GM18873 (cell line): ENCODE results near the gene CHST10.
"Not testable (repeated sequence)": the region's sequence is repeated elsewhere in the genome, so short reads cannot be mapped to it uniquely, and the experiment has no call there.

Source experiments
- ATAC-seq: cut with Tn5 transposase; IDR thresholded peaks from one replicate; pipeline ENCODE4 v1.9.1; 2021; ENCODE audit warnings: mild to moderate bottlenecking, moderate library complexity, moderate number of reproducible peaks; ENCODE audit not compliant: unreplicated experiment, low FRiP score

Gene CHST10

GRCh38 chr2:100395532-100396350 lies 21.7 kb downstream of the CHST10 start:
- no peak for ATAC-seq

GRCh38 chr2:100394111-100394641 lies 23.3 kb downstream of the CHST10 start:
- peak; percentile 24 for ATAC-seq

DNA sequence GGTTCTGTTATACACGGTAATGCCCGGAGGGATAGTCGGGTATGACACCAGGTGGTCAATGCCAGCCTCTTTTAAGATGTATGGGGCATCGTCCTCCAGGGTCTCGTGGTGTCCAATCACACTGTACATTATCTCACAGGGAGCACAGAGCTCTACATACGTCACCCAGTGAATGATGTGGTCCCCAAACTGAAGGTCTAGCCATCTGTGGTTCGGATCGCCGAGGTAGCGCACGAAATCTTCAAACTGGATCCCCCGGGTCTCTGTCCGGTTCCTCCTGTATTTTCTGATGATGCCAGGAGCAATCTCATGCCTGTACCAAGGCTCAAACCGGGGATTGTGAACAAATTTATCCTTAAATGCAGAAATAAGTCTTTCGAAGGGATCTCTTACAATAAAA lies 24.1 kb downstream of the CHST10 start:
- ATAC-seq = no peak

- ATAC-seq = no peak
Measured at GRCh38 chr2:100392715-100393114, 24.8 kb downstream of the CHST10 start.

DNA sequence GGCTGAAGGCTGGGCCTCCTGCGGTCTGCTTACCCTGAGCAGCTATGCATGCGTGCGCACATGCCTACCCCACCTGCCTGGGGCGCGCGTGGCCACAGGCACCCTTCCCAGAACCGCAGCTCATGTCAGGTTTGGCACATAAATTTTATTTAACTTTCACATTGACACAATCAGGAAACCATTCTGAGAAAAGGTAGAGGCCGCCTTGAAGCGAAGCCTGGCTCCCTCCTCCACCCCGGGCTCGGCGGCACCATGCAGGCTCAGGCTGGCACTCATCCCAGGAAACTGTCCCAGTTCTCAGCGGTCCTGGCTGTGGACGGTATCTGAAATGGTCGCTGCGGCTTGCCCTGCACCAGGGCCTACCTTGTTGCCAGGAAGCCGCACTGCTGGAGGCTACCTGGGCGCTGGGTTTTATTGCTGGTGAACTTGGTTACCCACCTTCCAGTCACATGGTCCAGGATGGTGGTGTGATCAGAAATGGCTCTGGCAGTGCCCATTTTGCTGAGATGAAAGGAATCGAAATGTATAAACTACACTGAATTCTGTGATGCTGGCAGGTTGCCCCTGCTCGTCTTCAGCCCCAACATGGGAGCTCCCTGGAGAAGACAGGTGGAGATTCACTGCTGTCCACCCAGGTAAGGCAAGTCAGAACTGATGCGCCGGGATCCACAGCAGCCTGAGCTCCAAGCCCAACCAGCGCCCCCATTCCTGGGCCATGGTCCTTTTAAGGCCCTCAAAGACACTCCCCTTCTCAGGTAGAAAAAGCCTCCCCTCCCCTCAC lies 25.5 kb downstream of the CHST10 start:
- ATAC-seq = no peak

GRCh38 chr2:100390001-100390940 lies 27.2 kb downstream of the CHST10 start:
- ATAC-seq = no peak

DNA sequence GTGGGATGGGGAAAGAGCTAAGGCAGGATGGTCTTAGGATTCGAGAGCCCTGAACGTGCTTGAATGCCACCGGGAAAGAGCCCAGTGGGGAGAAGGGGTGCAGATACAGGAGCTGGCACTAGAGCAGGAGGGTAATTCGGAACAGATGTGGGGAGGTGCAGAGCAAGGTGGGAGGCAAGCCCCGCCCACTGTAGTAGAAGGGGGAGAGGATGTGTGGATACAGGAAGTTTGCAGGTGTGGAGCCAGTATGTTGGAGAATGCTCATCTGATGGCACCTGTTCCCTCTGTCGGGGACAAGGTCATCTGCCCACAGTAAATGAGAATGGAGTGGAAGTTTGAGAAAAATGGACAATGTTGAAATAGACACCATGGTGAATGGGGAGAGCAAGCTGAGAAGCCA lies 28.8 kb downstream of the CHST10 start:
- ATAC-seq = no peak

DNA sequence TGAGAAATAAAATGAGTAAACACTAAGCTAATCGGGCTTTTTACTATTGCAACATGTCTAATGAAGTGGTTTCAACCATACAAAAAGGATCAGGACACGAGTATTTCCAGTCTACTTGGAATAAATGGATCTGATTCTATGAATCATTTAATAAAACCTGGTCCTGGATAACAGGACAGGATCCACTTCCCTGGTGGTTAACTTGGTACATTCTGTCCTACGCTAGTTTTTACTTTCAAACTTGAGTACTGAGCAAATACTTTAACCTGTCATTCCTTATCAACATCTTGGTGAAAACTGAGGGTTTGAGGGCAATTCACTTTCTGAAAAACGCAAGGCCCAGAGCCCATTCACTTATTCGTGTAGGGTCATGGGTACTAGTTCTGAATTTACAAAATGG lies 33.5 kb downstream of the CHST10 start:
- no peak for ATAC-seq

DNA sequence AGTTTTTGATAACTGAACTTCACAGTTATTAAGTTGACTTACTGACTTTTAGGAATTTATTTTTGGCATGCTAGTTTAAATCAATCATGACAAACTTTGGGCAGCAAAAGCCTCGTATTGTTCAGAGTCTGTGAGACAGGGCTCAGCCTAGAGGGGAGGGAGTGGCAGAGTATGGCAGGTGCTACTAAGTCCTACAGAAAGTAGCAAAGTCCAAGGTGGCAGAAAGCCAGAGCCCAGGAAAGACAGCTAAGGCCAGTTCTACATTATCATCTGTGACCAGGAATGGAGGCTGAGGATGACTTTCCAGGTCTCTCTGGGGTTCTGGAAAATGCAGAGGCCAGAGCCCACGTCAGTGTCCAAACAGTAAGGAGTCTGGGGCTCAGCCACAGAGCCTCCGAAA lies 34.2 kb downstream of the CHST10 start:
- ATAC-seq = no peak

DNA sequence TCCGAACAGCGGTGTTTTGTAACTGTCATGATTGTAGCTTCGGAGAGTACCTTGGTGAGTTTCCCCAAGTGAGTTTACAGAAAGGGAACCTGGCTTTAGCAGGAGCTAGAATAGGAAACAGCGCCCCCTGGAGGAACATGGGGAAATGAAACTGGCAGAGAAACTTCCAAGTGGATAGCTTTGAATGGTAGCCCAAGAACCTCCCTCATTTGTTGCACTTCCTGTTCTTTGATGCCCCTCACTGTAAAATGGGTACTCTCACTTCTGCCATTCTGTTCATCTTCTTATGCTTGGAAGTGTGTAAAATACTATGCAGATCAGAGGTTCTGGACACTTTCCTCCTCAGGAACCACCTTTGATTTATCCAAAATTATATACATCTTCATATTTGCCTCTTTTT lies 36.2 kb downstream of the CHST10 start:
- ATAC-seq = no peak

DNA sequence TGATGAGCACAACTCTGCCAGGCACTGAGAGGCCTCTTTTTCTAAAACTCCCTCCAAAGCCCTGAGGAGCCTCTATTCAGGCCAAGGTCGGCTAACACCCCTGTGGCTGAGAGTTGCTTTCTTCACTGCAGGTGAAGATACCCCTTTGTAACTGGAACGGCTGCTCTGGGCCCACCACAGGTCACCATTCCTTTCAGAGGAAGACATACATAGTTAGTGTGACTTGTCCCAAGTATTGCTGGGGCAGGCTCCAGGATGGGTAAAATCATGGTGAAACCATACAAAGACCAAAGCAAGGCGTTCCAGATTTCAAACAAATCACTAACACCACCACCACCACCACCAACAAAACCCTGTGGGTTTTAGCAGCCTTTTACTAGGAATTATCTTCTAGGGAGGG lies 36.8 kb downstream of the CHST10 start:
- no peak for ATAC-seq

GRCh38 chr2:100376836-100377235 lies 40.6 kb downstream of the CHST10 start:
- ATAC-seq = no peak

DNA sequence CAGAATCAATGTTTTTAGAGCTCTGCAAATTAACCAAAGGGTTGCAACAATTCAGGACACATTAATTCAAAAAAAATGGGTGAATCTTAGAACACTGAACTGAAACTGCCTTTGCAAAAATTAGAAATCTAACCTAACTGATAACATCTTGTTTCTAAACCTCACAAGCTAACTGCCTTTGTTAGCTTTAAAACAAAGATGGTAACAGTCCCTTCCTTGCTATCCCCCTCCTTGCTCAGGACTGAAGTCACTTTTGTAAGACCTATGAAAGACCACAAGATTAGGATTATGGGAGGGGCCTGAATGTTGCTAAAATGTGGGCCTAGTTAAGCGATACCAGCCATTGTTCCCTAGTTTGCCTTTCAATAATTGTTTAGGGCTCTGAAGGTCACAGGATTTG lies 50.3 kb downstream of the CHST10 start:
- ATAC-seq = no peak

DNA sequence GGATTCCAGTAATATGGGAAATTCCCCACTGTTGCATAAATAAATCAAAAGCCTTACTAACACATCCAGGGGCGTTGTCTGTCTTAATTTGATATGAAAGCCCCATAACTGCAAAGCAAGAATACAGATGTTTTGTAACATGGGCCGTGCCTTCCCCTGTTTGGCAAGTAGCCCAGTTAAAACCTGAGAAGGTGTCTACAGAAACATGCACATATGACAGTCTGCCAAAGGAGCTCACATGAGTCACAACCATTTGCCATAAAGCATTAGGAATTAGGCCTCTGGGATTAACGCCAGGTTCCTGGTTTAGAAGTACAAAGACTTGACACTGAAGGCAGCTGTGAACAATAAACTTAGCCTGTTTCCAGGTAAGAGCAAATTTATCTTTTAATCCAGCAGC lies 52.0 kb downstream of the CHST10 start:
- ATAC-seq = no peak

DNA sequence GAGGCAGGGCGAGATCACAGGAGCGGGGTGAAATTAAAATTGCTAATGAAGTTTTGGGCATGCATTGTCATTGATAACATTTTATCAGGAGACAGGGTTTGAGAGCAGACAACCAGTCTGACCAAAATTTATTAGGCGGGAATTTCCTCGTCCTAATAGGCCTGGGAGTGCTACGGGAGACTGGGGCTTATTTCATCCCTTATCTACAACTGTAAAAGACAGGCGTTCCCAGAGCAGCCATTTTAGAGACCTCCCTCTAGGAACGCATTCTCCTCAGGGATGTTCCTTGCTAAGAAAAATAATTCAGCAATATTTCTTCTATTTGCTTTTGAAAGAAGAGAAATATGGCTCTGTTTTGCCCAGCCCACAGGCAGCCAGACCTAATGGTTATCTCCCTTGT lies 55.2 kb downstream of the CHST10 start:
- not testable (repeated sequence) for ATAC-seq

DNA sequence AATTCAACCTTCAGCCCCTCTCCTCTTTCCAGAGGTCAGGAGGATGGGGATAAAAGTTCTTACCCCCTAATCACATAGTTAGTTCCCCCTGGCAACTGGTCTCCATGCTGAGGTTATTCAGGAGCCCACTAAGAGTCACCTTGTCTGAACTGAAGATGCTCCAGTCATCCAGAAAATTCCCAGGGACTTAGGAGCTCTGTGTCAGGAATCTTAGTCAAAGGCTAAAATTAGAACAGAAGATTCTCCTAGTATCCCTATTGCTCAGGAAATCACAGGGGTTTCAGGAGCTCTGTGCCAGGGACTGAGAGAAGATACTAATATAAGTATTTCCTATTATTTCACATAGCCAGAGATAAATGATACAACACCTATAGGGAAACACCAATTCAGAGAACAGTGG lies 57.9 kb downstream of the CHST10 start:
- ATAC-seq = no peak

- no peak for ATAC-seq
Measured at GRCh38 chr2:100358554-100358953, 58.9 kb downstream of the CHST10 start.

DNA sequence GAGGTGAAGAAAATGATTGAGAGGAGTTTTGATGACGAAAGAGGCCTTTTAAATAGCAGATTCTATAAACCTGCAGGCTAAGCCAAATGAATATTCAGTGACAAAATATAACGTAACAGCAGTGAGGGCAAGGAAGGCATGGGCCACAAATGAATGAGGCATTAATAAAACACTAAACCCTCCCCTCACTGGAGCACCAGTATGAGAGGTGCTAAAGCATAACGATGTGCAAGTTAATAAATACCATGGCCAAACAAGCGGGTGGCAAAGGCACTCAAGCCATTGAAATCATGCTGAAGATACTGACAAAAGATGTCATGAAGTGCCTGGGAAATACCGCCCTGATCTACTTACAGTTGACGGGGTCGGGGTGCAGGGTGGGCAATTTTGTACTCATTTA lies 64.9 kb downstream of the CHST10 start:
- no peak for ATAC-seq

- ATAC-seq = no peak
Measured at GRCh38 chr2:100350661-100351185, 66.7 kb downstream of the CHST10 start.

DNA sequence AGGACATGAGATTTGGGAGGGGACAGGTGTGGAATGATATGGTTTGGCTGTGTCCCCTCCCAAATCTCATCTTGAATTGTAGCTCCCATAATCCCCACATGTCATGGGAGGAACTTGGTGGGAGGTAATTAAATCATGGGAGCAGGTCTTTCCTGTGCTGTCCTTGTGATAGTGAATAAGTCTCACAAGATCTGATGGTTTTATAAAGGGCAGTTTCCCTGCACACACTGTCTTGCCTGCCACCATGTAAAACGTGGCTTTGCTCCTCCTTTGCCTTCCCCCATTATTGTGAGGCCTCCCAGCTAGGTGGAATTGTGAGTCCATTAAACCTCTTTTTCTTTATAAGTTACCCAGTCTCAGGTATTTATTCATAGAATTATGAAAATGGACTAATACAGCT lies 72.3 kb downstream of the CHST10 start:
- ATAC-seq = not testable (repeated sequence)
